GM23338 (cell line): ENCODE results near the gene ERVK3-1. TPM values are rescaled to one million over a fixed set of nuclear protein-coding genes. Genes with fewer than 3 reads are reported as not detected.
A peak's percentile ranks its signal among the peaks of the same experiment; 100 is the strongest.

Experiments used
- ATAC-seq: fragments of 200-7000 bp; cut with Tn5 transposase; 3 replicates; pipeline ENCODE4 v1.9.1; 2020
- DNase-seq: peaks from one replicate; pipeline ENCODE4 v3.0.0-alpha.2; 2015; ENCODE audit warnings: low spot score
- H2AFZ ChIP-seq: fragments of 200-600 bp; sonication (generic); 2 replicates; pipeline ENCODE4 v1.8.0; 2016; ENCODE audit warnings: antibody characterized with exemption, mild to moderate bottlenecking, moderate library complexity
- H3F3A ChIP-seq: fragments of 200-600 bp; sonication (generic); replicated peaks from 2 replicates; pipeline ENCODE4 v1.8.0; 2017; ENCODE audit warnings: antibody characterized with exemption, mixed run types, low read depth
- H3K27ac ChIP-seq: fragments of 200-600 bp; sonication (generic); 2 replicates; pipeline ENCODE4 v1.6.1; 2016; ENCODE audit warnings: low read depth
- H3K27me3 ChIP-seq: fragments of 200-600 bp; sonication (generic); 2 replicates; pipeline ENCODE4 v1.8.0; 2016; ENCODE audit warnings: mild to moderate bottlenecking, mixed run types, moderate library complexity; ENCODE audit not compliant: insufficient read depth
- H3K36me3 ChIP-seq: fragments of 200-600 bp; sonication (generic); 2 replicates; pipeline ENCODE4 v1.8.0; 2016; ENCODE audit warnings: mild to moderate bottlenecking; ENCODE audit not compliant: insufficient read depth
- H3K4me1 ChIP-seq: fragments of 200-600 bp; sonication (generic); 2 replicates; pipeline ENCODE4 v1.8.0; 2016; ENCODE audit warnings: mild to moderate bottlenecking, moderate library complexity; ENCODE audit not compliant: insufficient read depth
- H3K4me2 ChIP-seq: fragments of 200-600 bp; sonication (generic); 2 replicates; pipeline ENCODE4 v1.7.1; 2017; ENCODE audit warnings: mixed run types
- H3K4me3 ChIP-seq: fragments of 200-600 bp; sonication (generic); 2 replicates; pipeline ENCODE4 v1.6.1; 2016; ENCODE audit warnings: mixed run types
- H3K79me2 ChIP-seq: fragments of 200-600 bp; sonication (generic); replicated peaks from 2 replicates; pipeline ENCODE4 v1.8.0; 2017; ENCODE audit warnings: mild to moderate bottlenecking; ENCODE audit not compliant: insufficient read depth
- H3K9me2 ChIP-seq: fragments of 200-600 bp; sonication (generic); 2 replicates; pipeline ENCODE4 v1.8.0; 2017; ENCODE audit not compliant: insufficient read depth
- H4K20me1 ChIP-seq: fragments of 200-600 bp; sonication (generic); replicated peaks from 2 replicates; pipeline ENCODE4 v1.8.0; 2017; ENCODE audit warnings: mild to moderate bottlenecking; ENCODE audit not compliant: insufficient read depth
- H3K27ac Mint-ChIP-seq: 2 replicates; pipeline ENCODE4 v1.8.0; 2020; ENCODE audit warnings: inconsistent platforms, mild to moderate bottlenecking, moderate library complexity, mixed read lengths
- H3K27me3 Mint-ChIP-seq: 3 replicates; pipeline ENCODE4 v1.8.0; 2022; ENCODE audit warnings: low read depth, mild to moderate bottlenecking, moderate library complexity, mixed read lengths, inconsistent platforms; ENCODE audit not compliant: insufficient read depth, poor library complexity
- H3K36me3 Mint-ChIP-seq: 3 replicates; pipeline ENCODE4 v1.8.0; 2021; ENCODE audit warnings: low read depth, mild to moderate bottlenecking, inconsistent platforms, moderate library complexity, mixed read lengths
- H3K4me1 Mint-ChIP-seq: 3 replicates; pipeline ENCODE4 v1.8.0; 2020; ENCODE audit warnings: mild to moderate bottlenecking, inconsistent platforms, mixed read lengths
- H3K4me3 Mint-ChIP-seq: 3 replicates; pipeline ENCODE4 v1.8.0; 2021; ENCODE audit warnings: moderate library complexity, mild to moderate bottlenecking, inconsistent platforms, mixed read lengths
- H3K9me3 Mint-ChIP-seq: 3 replicates; pipeline ENCODE4 v1.8.0; 2020; ENCODE audit warnings: moderate library complexity, mild to moderate bottlenecking, inconsistent platforms, mixed read lengths
- CREB1 ChIP-seq: fragments of 250-450 bp; sonication (Bioruptor Pico); IDR thresholded peaks from 2 replicates; pipeline ENCODE4 v1.5.0; 2020; ENCODE audit warnings: low read depth, mild to moderate bottlenecking, moderate library complexity
- EZH2 ChIP-seq: fragments of 200-600 bp; sonication (generic); IDR thresholded peaks from one replicate; pipeline ENCODE4 v1.8.0; 2017; ENCODE audit warnings: antibody characterized with exemption, mild to moderate bottlenecking, low read depth; ENCODE audit not compliant: unreplicated experiment
- EZH2phosphoT487 ChIP-seq: fragments of 200-600 bp; sonication (generic); IDR thresholded peaks from one replicate; pipeline ENCODE4 v1.8.1; 2018; ENCODE audit warnings: antibody characterized with exemption; ENCODE audit not compliant: unreplicated experiment
- JUNB ChIP-seq: IDR thresholded peaks from one replicate; pipeline ENCODE4 v1.6.1; 2016; ENCODE audit warnings: antibody characterized with exemption; ENCODE audit not compliant: unreplicated experiment
- NANOG ChIP-seq: IDR thresholded peaks from 2 replicates; pipeline ENCODE4 v1.6.1; 2016; ENCODE audit warnings: antibody characterized with exemption, borderline replicate concordance
- POLR2AphosphoS5 ChIP-seq: IDR thresholded peaks from 2 replicates; pipeline ENCODE4 v1.6.1; 2016; ENCODE audit warnings: antibody characterized with exemption, low read depth
- STAT1 ChIP-seq: IDR thresholded peaks from one replicate; pipeline ENCODE4 v1.6.1; 2016; ENCODE audit warnings: antibody characterized with exemption; ENCODE audit not compliant: unreplicated experiment
- ZNF114 ChIP-seq: fragments of 250-450 bp; sonication (Bioruptor Pico); IDR thresholded peaks from 2 replicates; pipeline ENCODE4 v1.5.0; 2020; ENCODE audit warnings: mild to moderate bottlenecking, moderate library complexity
- ZNF331 ChIP-seq: fragments of 250-450 bp; sonication (Bioruptor Pico); IDR thresholded peaks from 2 replicates; pipeline ENCODE4 v1.5.0; 2020; ENCODE audit warnings: low read depth, mild to moderate bottlenecking, moderate library complexity
- polyA plus RNA-seq: library from polyadenylated mRNA; unstranded; fragments of >200 nt; fragmentation: Nextera tagmentation; extraction: Ambion mirVana; gene quantifications from 2 replicates; pipeline ENCODE4 v1.2.1, GENCODE V29; 2016
- total RNA-seq: library from RNA; depleted of rRNA; stranded (reverse); fragments of >200 nt; shearing (Covaris generic); gene quantifications from 2 replicates; pipeline ENCODE4 v1.2.3, GENCODE V29; 2014
- TF ChIP-seq, protein P1 (sequence below), 2 experiments: fragments of 200-600 bp in 1 of 2; sonication (generic) in 1 of 2; conservative IDR thresholded peaks; 2 replicates each; pipeline versions ENCODE4 v1.5.1 to v1.6.1; 2016 to 2017; ENCODE audit warnings: antibody characterized with exemption in 2 of 2, low read depth in 2 of 2, mild to moderate bottlenecking in 2 of 2, moderate library complexity in 1 of 2
- TF ChIP-seq, protein P2 (sequence below): fragments of 250-450 bp; sonication (Bioruptor Pico); IDR thresholded peaks from 2 replicates; pipeline ENCODE4 v1.5.0; 2020; ENCODE audit warnings: mild to moderate bottlenecking, moderate library complexity
- TF ChIP-seq, protein P3 (sequence below): IDR thresholded peaks from 2 replicates; pipeline ENCODE4 v1.6.1; 2016; ENCODE audit warnings: antibody characterized with exemption
- TF ChIP-seq, protein P4 (sequence below): IDR thresholded peaks from one replicate; pipeline ENCODE4 v1.6.1; 2018; ENCODE audit warnings: antibody characterized with exemption; ENCODE audit not compliant: unreplicated experiment

The ERVK3-1 gene
- total and polyA plus RNA-seq, 2 experiments from 2014 or later = 34.4 to 66.2 TPM

DNA sequence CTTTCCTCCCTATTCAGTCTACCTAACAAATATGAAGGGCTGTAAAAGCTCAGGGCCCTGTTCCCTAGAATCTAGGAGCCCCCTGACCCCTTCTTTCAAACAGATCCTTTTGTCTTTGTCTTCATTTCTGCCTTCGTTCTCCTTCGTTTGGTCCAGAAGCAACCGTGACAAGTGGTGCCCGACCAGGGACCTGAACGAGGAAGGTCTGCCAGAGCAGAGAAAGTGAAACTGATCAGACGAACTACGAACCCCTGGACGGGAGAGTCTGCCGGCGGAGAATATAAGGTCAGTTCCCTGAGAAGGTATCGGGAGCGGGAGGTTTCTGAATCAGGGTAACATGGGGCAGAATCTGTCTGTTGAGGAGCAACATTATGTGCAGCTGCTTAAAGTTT lies 751 bp downstream of the ERVK3-1 start:
- peak overlapping the region; percentile 71 for H3K4me3 ChIP-seq
- Mint-ChIP-seq H3K9me3 (no peaks in the 10 kb centered on the region), H3K27ac (no peak overlapping the region), H3K36me3 (peaks cover 44% of the 10 kb centered on the region), H3K4me1 (peaks cover 13% of the 10 kb centered on the region), H3K27me3 (peaks cover 7% of the 10 kb centered on the region), H3K4me3 (peak overlapping the region; percentile 97)
- H2AFZ ChIP-seq = peak overlapping the region; percentile 82; the same call in 1 of the 2 replicates
- peaks cover 14% of the 10 kb centered on the region for H3K79me2 ChIP-seq
- ATAC-seq (no peak), DNase-seq (no peak)
- no peaks in the 10 kb centered on the region for H3K9me2 ChIP-seq
- H3K27me3 ChIP-seq = no peaks in the 10 kb centered on the region
- TF ChIP-seq, protein P1, sequence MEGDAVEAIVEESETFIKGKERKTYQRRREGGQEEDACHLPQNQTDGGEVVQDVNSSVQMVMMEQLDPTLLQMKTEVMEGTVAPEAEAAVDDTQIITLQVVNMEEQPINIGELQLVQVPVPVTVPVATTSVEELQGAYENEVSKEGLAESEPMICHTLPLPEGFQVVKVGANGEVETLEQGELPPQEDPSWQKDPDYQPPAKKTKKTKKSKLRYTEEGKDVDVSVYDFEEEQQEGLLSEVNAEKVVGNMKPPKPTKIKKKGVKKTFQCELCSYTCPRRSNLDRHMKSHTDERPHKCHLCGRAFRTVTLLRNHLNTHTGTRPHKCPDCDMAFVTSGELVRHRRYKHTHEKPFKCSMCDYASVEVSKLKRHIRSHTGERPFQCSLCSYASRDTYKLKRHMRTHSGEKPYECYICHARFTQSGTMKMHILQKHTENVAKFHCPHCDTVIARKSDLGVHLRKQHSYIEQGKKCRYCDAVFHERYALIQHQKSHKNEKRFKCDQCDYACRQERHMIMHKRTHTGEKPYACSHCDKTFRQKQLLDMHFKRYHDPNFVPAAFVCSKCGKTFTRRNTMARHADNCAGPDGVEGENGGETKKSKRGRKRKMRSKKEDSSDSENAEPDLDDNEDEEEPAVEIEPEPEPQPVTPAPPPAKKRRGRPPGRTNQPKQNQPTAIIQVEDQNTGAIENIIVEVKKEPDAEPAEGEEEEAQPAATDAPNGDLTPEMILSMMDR (conservative IDR thresholded peaks at IDR 0.05; ENCODE audit: low read depth in 2 of 2) = no peak
- no peak for TF ChIP-seq POLR2AphosphoS5
- TF ChIP-seq, protein P2, sequence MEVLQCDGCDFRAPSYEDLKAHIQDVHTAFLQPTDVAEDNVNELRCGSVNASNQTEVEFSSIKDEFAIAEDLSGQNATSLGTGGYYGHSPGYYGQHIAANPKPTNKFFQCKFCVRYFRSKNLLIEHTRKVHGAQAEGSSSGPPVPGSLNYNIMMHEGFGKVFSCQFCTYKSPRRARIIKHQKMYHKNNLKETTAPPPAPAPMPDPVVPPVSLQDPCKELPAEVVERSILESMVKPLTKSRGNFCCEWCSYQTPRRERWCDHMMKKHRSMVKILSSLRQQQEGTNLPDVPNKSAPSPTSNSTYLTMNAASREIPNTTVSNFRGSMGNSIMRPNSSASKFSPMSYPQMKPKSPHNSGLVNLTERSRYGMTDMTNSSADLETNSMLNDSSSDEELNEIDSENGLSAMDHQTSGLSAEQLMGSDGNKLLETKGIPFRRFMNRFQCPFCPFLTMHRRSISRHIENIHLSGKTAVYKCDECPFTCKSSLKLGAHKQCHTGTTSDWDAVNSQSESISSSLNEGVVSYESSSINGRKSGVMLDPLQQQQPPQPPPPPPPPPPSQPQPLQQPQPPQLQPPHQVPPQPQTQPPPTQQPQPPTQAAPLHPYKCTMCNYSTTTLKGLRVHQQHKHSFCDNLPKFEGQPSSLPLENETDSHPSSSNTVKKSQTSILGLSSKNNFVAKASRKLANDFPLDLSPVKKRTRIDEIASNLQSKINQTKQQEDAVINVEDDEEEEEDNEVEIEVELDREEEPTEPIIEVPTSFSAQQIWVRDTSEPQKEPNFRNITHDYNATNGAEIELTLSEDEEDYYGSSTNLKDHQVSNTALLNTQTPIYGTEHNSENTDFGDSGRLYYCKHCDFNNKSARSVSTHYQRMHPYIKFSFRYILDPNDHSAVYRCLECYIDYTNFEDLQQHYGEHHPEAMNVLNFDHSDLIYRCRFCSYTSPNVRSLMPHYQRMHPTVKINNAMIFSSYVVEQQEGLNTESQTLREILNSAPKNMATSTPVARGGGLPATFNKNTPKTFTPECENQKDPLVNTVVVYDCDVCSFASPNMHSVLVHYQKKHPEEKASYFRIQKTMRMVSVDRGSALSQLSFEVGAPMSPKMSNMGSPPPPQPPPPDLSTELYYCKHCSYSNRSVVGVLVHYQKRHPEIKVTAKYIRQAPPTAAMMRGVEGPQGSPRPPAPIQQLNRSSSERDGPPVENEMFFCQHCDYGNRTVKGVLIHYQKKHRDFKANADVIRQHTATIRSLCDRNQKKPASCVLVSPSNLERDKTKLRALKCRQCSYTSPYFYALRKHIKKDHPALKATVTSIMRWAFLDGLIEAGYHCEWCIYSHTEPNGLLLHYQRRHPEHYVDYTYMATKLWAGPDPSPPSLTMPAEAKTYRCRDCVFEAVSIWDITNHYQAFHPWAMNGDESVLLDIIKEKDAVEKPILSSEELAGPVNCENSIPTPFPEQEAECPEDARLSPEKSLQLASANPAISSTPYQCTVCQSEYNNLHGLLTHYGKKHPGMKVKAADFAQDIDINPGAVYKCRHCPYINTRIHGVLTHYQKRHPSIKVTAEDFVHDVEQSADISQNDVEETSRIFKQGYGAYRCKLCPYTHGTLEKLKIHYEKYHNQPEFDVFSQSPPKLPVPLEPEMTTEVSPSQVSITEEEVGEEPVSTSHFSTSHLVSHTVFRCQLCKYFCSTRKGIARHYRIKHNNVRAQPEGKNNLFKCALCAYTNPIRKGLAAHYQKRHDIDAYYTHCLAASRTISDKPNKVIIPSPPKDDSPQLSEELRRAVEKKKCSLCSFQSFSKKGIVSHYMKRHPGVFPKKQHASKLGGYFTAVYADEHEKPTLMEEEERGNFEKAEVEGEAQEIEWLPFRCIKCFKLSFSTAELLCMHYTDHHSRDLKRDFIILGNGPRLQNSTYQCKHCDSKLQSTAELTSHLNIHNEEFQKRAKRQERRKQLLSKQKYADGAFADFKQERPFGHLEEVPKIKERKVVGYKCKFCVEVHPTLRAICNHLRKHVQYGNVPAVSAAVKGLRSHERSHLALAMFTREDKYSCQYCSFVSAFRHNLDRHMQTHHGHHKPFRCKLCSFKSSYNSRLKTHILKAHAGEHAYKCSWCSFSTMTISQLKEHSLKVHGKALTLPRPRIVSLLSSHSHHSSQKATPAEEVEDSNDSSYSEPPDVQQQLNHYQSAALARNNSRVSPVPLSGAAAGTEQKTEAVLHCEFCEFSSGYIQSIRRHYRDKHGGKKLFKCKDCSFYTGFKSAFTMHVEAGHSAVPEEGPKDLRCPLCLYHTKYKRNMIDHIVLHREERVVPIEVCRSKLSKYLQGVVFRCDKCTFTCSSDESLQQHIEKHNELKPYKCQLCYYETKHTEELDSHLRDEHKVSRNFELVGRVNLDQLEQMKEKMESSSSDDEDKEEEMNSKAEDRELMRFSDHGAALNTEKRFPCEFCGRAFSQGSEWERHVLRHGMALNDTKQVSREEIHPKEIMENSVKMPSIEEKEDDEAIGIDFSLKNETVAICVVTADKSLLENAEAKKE (CRISPR knock-in tag) = no peak
- TF ChIP-seq, protein P3, sequence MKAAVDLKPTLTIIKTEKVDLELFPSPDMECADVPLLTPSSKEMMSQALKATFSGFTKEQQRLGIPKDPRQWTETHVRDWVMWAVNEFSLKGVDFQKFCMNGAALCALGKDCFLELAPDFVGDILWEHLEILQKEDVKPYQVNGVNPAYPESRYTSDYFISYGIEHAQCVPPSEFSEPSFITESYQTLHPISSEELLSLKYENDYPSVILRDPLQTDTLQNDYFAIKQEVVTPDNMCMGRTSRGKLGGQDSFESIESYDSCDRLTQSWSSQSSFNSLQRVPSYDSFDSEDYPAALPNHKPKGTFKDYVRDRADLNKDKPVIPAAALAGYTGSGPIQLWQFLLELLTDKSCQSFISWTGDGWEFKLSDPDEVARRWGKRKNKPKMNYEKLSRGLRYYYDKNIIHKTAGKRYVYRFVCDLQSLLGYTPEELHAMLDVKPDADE = no peak
- no peak for TF ChIP-seq STAT1
- no peak for TF ChIP-seq NANOG
- no peak for TF ChIP-seq JUNB
- no peak for TF ChIP-seq EZH2phosphoT487
- TF ChIP-seq, protein P4, sequence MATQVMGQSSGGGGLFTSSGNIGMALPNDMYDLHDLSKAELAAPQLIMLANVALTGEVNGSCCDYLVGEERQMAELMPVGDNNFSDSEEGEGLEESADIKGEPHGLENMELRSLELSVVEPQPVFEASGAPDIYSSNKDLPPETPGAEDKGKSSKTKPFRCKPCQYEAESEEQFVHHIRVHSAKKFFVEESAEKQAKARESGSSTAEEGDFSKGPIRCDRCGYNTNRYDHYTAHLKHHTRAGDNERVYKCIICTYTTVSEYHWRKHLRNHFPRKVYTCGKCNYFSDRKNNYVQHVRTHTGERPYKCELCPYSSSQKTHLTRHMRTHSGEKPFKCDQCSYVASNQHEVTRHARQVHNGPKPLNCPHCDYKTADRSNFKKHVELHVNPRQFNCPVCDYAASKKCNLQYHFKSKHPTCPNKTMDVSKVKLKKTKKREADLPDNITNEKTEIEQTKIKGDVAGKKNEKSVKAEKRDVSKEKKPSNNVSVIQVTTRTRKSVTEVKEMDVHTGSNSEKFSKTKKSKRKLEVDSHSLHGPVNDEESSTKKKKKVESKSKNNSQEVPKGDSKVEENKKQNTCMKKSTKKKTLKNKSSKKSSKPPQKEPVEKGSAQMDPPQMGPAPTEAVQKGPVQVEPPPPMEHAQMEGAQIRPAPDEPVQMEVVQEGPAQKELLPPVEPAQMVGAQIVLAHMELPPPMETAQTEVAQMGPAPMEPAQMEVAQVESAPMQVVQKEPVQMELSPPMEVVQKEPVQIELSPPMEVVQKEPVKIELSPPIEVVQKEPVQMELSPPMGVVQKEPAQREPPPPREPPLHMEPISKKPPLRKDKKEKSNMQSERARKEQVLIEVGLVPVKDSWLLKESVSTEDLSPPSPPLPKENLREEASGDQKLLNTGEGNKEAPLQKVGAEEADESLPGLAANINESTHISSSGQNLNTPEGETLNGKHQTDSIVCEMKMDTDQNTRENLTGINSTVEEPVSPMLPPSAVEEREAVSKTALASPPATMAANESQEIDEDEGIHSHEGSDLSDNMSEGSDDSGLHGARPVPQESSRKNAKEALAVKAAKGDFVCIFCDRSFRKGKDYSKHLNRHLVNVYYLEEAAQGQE = no peak
- no peak for TF ChIP-seq CREB1 (CRISPR knock-in tag)
- TF ChIP-seq EZH2 = no peak
- TF ChIP-seq ZNF114 = no peak
- TF ChIP-seq ZNF331 (CRISPR knock-in tag) = no peak
- 0 out of 2 replicates have a peak, but pooled peaks cover 8% of the 10 kb centered on the region for H3F3A ChIP-seq
- peak overlapping the region; percentile 85 for H3K4me2 ChIP-seq
- peaks cover 6% of the 10 kb centered on the region; the same call in 1 of the 2 replicates for H3K4me1 ChIP-seq
- H3K36me3 ChIP-seq = 0 out of 2 replicates have a peak, but pooled peaks cover 3% of the 10 kb centered on the region
- peak overlapping the region; percentile 9; the same call in 1 of the 2 replicates for H3K27ac ChIP-seq
- peaks cover 24% of the 10 kb centered on the region for H4K20me1 ChIP-seq
